Panc1 (cell line): ENCODE measurements around the gene ALDH5A1. TPM values are rescaled to one million over a fixed set of nuclear protein-coding genes. Genes with fewer than 3 reads are reported as not detected.

Experiments
- ATAC-seq: fragments of 200-7000 bp; cut with Tn5 transposase; 2 replicates; pipeline ENCODE4 v1.9.1; 2020; ENCODE audit warnings: mild to moderate bottlenecking, moderate library complexity
- BruUV-seq: library from RNA; stranded (reverse); fragments of 400-500 nt; replicated peaks from 2 replicates; lab custom pipeline; 2021; lab: Mats Ljungman, UMichigan
- CTCF ChIA-PET: fragments of 300-600 bp; sonication (Branson Sonifier 250); formaldehyde crosslinking; loops from one replicate; lab custom pipeline; 2022; ENCODE audit warnings: antibody characterized with exemption; lab: Charles Lee
- POLR2A ChIA-PET: fragments of 300-600 bp; sonication (Branson Sonifier 250); formaldehyde crosslinking; loops from one replicate; lab custom pipeline; 2022; ENCODE audit warnings: antibody characterized with exemption; lab: Charles Lee
- DNase-seq: peaks from one replicate; pipeline ENCODE4 v3.0.0-alpha.2; 2010; ENCODE audit warnings: low read depth, low spot score
- H3K27ac ChIP-seq: 2 replicates; pipeline ENCODE4 v1.5.1; 2011; ENCODE audit warnings: mild to moderate bottlenecking, low read length, inconsistent platforms
- H3K27me3 ChIP-seq: fragments of 200-500 bp; sonication (Bioruptor generic); 2 replicates; pipeline ENCODE4 v1.6.0; 2014; ENCODE audit warnings: low read length, inconsistent platforms; ENCODE audit not compliant: control insufficient read depth, insufficient read depth
- H3K36me3 ChIP-seq: fragments of 200-500 bp; sonication (Bioruptor generic); 2 replicates; pipeline ENCODE4 v1.5.1; 2014; ENCODE audit warnings: inconsistent platforms, mild to moderate bottlenecking, low read length, moderate library complexity; ENCODE audit not compliant: control insufficient read depth, insufficient read depth
- H3K4me1 ChIP-seq: 2 replicates; pipeline ENCODE4 v1.5.1; 2011; ENCODE audit warnings: inconsistent platforms, mild to moderate bottlenecking, low read length, moderate library complexity; ENCODE audit not compliant: control insufficient read depth, insufficient read depth
- H3K4me3 ChIP-seq, 2 experiments: 2 replicates each; pipeline ENCODE4 v1.5.1; 2011 to 2012; ENCODE audit warnings: low read depth in 2 of 2, low read length in 2 of 2, mild to moderate bottlenecking in 2 of 2, inconsistent platforms in 1 of 2, moderate library complexity in 1 of 2
- H3K9me3 ChIP-seq: fragments of 200-500 bp; sonication (Bioruptor generic); 2 replicates; pipeline ENCODE4 v1.5.1; 2014; ENCODE audit warnings: low read depth, mild to moderate bottlenecking, inconsistent platforms, low read length, moderate library complexity; ENCODE audit not compliant: control insufficient read depth, insufficient read depth
- POLR2AphosphoS5 ChIP-seq: IDR thresholded peaks from 2 replicates; pipeline ENCODE4 v1.6.1; 2012; ENCODE audit warnings: mild to moderate bottlenecking, low read depth, low read length, moderate library complexity
- SIN3A ChIP-seq: IDR thresholded peaks from 2 replicates; pipeline ENCODE4 v1.6.1; 2012; ENCODE audit warnings: low read depth, mild to moderate bottlenecking, low read length, moderate library complexity, borderline replicate concordance; ENCODE audit not compliant: insufficient read depth
- TCF7L2 ChIP-seq: IDR thresholded peaks from 2 replicates; pipeline ENCODE4 v1.6.1; 2011; ENCODE audit warnings: mild to moderate bottlenecking, low read depth, low read length, inconsistent platforms
- in situ Hi-C: cut with HindIII; loops from 2 replicates; pipeline ENCODE4 v1.10.0; 2016; ENCODE audit warnings: low sequenced_read_pairs, low pct_unique_long_range_greater_than_20kb
- intact Hi-C: fragments of 100-400 bp; cut with micrococcal nuclease; formaldehyde crosslinking; loops from one replicate; pipeline ENCODE4 v1.10.0; 2022; ENCODE audit not compliant: unreplicated experiment
- total RNA-seq: library from RNA; stranded (reverse); gene quantifications from one replicate; pipeline ENCODE4 v1.2.1, GENCODE V29; 2021; ENCODE audit not compliant: unreplicated experiment
- TF ChIP-seq, protein P1 (sequence below): fragments of 450-650 bp; IDR thresholded peaks from 2 replicates; pipeline ENCODE4 v1.5.1; 2017; ENCODE audit warnings: mild to moderate bottlenecking
- TF ChIP-seq, protein P2 (sequence below), 2 experiments: IDR thresholded peaks; 2 replicates each; pipeline ENCODE4 v1.6.1; 2011 to 2012; ENCODE audit warnings: low read depth in 2 of 2, control low read depth in 1 of 2, low read length in 1 of 2, mild to moderate bottlenecking in 1 of 2, moderate library complexity in 1 of 2; ENCODE audit not compliant: insufficient read depth in 1 of 2

The ALDH5A1 gene
- total RNA-seq, 1 experiment from 2014 or later = 4.2 TPM

DNA sequence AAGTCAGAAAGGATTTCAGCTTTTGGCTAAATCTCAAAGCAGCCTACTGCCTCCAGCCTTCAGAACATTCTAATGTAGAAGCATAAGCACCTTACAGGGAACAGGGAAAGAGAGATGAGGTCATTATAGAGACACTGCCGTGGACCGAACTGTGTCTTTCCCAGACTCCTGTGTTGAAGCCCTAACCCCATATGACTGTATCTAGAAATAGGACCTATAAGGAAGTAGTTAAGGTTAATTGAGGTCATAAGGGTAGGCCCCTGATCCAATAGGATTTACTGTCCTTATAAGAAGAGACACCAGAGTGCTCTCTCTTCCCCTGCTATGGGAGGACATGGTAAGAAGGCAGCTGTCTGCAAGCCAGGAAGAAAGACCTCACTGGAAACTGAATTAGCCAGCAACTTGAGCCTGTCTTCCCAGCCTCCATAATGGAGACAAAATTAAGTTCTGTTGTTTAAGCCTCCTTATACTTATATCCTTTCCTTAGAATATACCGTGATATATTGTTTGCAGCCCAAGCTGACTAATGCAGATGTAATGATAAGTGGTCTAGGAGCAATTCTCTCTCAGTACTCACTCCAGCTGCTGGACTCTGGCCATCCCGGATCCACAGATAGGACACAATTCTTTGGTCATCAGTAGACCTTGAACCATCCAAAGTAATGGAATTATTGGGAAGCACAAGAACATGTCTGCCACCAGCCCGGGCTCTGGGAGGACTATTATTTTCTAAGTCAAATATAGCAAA, 71.4 kb downstream of the ALDH5A1 start:
- no peak overlapping the region for H3K4me3 ChIP-seq
- in situ Hi-C loops (no loop called here), intact Hi-C loops (no loop called here)
- ChIA-PET CTCF (no interaction called here), POLR2A (no interaction called here)
- no peaks in the 10 kb centered on the region for H3K36me3 ChIP-seq
- H3K9me3 ChIP-seq = no peaks in the 10 kb centered on the region
- TF ChIP-seq TCF7L2 = no peak
- no peak for TF ChIP-seq SIN3A
- TF ChIP-seq POLR2AphosphoS5 = no peak
- TF ChIP-seq, protein P1, sequence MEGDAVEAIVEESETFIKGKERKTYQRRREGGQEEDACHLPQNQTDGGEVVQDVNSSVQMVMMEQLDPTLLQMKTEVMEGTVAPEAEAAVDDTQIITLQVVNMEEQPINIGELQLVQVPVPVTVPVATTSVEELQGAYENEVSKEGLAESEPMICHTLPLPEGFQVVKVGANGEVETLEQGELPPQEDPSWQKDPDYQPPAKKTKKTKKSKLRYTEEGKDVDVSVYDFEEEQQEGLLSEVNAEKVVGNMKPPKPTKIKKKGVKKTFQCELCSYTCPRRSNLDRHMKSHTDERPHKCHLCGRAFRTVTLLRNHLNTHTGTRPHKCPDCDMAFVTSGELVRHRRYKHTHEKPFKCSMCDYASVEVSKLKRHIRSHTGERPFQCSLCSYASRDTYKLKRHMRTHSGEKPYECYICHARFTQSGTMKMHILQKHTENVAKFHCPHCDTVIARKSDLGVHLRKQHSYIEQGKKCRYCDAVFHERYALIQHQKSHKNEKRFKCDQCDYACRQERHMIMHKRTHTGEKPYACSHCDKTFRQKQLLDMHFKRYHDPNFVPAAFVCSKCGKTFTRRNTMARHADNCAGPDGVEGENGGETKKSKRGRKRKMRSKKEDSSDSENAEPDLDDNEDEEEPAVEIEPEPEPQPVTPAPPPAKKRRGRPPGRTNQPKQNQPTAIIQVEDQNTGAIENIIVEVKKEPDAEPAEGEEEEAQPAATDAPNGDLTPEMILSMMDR = no peak
- TF ChIP-seq, protein P2, sequence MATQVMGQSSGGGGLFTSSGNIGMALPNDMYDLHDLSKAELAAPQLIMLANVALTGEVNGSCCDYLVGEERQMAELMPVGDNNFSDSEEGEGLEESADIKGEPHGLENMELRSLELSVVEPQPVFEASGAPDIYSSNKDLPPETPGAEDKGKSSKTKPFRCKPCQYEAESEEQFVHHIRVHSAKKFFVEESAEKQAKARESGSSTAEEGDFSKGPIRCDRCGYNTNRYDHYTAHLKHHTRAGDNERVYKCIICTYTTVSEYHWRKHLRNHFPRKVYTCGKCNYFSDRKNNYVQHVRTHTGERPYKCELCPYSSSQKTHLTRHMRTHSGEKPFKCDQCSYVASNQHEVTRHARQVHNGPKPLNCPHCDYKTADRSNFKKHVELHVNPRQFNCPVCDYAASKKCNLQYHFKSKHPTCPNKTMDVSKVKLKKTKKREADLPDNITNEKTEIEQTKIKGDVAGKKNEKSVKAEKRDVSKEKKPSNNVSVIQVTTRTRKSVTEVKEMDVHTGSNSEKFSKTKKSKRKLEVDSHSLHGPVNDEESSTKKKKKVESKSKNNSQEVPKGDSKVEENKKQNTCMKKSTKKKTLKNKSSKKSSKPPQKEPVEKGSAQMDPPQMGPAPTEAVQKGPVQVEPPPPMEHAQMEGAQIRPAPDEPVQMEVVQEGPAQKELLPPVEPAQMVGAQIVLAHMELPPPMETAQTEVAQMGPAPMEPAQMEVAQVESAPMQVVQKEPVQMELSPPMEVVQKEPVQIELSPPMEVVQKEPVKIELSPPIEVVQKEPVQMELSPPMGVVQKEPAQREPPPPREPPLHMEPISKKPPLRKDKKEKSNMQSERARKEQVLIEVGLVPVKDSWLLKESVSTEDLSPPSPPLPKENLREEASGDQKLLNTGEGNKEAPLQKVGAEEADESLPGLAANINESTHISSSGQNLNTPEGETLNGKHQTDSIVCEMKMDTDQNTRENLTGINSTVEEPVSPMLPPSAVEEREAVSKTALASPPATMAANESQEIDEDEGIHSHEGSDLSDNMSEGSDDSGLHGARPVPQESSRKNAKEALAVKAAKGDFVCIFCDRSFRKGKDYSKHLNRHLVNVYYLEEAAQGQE (IDR thresholded peaks at IDR 0.05; ENCODE audit: insufficient read depth in 1 of 2, low read depth in 2 of 2, low read length in 1 of 2) = no peak
- DNase-seq (no peak), ATAC-seq (no peak)
- no peak overlapping the region for H3K27ac ChIP-seq
- no TSS peak for BruUV-seq
- no peaks in the 10 kb centered on the region for H3K4me1 ChIP-seq
- H3K27me3 ChIP-seq = no peaks in the 10 kb centered on the region

DNA sequence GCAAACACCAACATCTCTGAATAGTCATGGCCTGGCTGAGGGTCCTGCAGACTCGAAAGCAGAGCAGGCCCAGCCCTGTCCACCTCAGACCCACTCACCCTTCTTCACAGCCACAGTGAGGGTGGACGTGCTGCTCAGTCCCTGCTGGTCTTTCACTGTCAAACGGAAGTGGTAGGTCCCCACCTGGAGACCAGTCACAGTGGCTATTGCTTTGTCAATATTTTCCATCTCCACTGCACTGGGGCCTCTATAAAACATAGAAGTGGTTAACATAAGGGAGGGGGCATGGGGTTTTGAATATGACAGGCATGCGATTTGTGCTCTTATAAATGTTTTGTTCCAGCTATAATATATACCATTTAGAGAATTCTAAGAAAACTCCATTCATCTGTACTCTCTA, 73.9 kb downstream of the ALDH5A1 start:
- Histone ChIP-seq H3K27ac (no peak overlapping the region), H3K4me1 (no peaks in the 10 kb centered on the region), H3K9me3 (no peaks in the 10 kb centered on the region), H3K27me3 (no peaks in the 10 kb centered on the region), H3K4me3 (no peak overlapping the region), H3K36me3 (no peaks in the 10 kb centered on the region)
- no peak; the same call in 1 of the 2 replicates for ATAC-seq
- ChIA-PET CTCF (no interaction called here), POLR2A (no interaction called here)
- intact Hi-C loops = no loop called here
- in situ Hi-C loops = no loop called here
- TF ChIP-seq, protein P2 (IDR thresholded peaks at IDR 0.05; ENCODE audit: insufficient read depth in 1 of 2, low read depth in 2 of 2, low read length in 1 of 2) = no peak
- TF ChIP-seq POLR2AphosphoS5 (no peak), TCF7L2 (no peak), SIN3A (no peak)
- TF ChIP-seq, protein P1 = no peak
- DNase-seq = no peak
- BruUV-seq = no TSS peak
